HFFc6 (cell line): ENCODE data around the gene MFNG. TPM values are rescaled to one million over a fixed set of nuclear protein-coding genes. Genes with fewer than 3 reads are reported as not detected.

Source experiments
- DNase-seq: peaks from one replicate; pipeline ENCODE4 v3.0.0-alpha.2; 2018
- H3K27ac Mint-ChIP-seq: 2 replicates; pipeline ENCODE4 v1.8.0; 2020; ENCODE audit warnings: mild to moderate bottlenecking, mixed read lengths
- H3K27me3 Mint-ChIP-seq: 2 replicates; pipeline ENCODE4 v1.8.0; 2021; ENCODE audit warnings: mild to moderate bottlenecking, moderate library complexity, mixed read lengths; ENCODE audit not compliant: insufficient read depth
- H3K36me3 Mint-ChIP-seq: 2 replicates; pipeline ENCODE4 v1.8.0; 2021; ENCODE audit warnings: low read depth, mixed read lengths
- H3K4me1 Mint-ChIP-seq: 2 replicates; pipeline ENCODE4 v1.8.0; 2020; ENCODE audit warnings: low read depth, mixed read lengths
- H3K4me3 Mint-ChIP-seq: 2 replicates; pipeline ENCODE4 v1.8.0; 2020; ENCODE audit warnings: mild to moderate bottlenecking, moderate library complexity, mixed read lengths
- H3K9me3 Mint-ChIP-seq: 2 replicates; pipeline ENCODE4 v1.8.0; 2020; ENCODE audit warnings: mild to moderate bottlenecking, mixed read lengths
- CTCF ChIP-seq: fragments of 200-600 bp; sonication (generic); IDR thresholded peaks from 2 replicates; pipeline ENCODE4 v1.5.0; 2021; ENCODE audit warnings: antibody characterized with exemption, mild to moderate bottlenecking
- total RNA-seq, 6 experiments: library from RNA; stranded (reverse); fragmentation: NEBNext Ultra II Directional; extraction: Animal tissue kit (Norgen Biotek cat#: 25700); gene quantifications; 2 replicates in 1 of 6; 3 replicates in 5 of 6; pipeline ENCODE4 v1.2.3, GENCODE V29; 2021

Gene MFNG
- total RNA-seq, 6 experiments from 2014 or later = not detected

GRCh38 chr22:37515901-37516300 lies 29.7 kb upstream of the MFNG start:
- no peaks in the 10 kb centered on the region for H3K9me3 Mint-ChIP-seq

DNA sequence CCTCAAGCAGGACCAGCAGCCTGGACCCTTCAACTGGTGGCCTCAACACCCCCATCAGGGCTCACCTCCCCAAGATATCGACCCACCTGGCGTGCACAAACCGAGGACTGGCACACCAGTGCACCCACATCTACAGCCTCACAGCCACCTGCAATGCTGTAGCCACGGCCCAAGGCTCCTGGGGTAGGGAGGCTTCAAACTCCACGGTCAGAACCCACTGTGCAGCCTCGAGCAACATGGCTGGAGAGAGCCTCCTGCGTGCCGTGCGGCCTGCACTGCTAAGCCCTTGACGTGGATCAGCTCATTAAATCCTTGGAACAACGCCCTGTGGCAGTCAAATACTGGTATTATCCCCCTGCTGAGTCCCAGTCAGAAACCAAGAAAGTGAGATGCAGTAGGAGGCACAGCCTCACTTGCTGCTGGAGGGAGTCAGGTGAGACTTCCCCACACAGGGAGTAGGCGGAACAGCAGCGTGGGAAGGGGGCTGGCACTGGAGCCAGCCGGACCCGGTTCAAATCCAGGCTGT lies 28.4 kb upstream of the MFNG start:
- H3K27me3 Mint-ChIP-seq = peaks cover 3% of the 10 kb centered on the region
- no peak for TF ChIP-seq CTCF
- peaks cover 6% of the 10 kb centered on the region for H3K36me3 Mint-ChIP-seq
- H3K4me3 Mint-ChIP-seq = no peak overlapping the region
- H3K9me3 Mint-ChIP-seq = no peaks in the 10 kb centered on the region
- H3K27ac Mint-ChIP-seq = no peak overlapping the region
- H3K4me1 Mint-ChIP-seq = peaks cover 23% of the 10 kb centered on the region
- no peak for DNase-seq

More at GRCh38 chr22:37515901-37516300, 29.7 kb upstream of the MFNG start:
- peaks cover 6% of the 10 kb centered on the region for H3K36me3 Mint-ChIP-seq
- no peak overlapping the region for H3K27ac Mint-ChIP-seq
- no peak for DNase-seq
- peaks cover 5% of the 10 kb centered on the region for H3K27me3 Mint-ChIP-seq
- no peak overlapping the region for H3K4me3 Mint-ChIP-seq
- H3K4me1 Mint-ChIP-seq = peaks cover 23% of the 10 kb centered on the region
- TF ChIP-seq CTCF = no peak

- no peak for DNase-seq
- H3K4me1 Mint-ChIP-seq = peaks cover 16% of the 10 kb centered on the region
- H3K27me3 Mint-ChIP-seq = peaks cover 3% of the 10 kb centered on the region
- H3K36me3 Mint-ChIP-seq = peaks cover 6% of the 10 kb centered on the region
- no peak for TF ChIP-seq CTCF
- no peaks in the 10 kb centered on the region for H3K9me3 Mint-ChIP-seq
- no peak overlapping the region for H3K4me3 Mint-ChIP-seq
- H3K27ac Mint-ChIP-seq = no peak overlapping the region
Measured at GRCh38 chr22:37511395-37512104, 25.4 kb upstream of the MFNG start.

GRCh38 chr22:37510091-37510490 lies 23.9 kb upstream of the MFNG start:
- Mint-ChIP-seq H3K4me1 (peaks cover 16% of the 10 kb centered on the region), H3K36me3 (no peaks in the 10 kb centered on the region), H3K4me3 (no peak overlapping the region), H3K27ac (no peak overlapping the region), H3K27me3 (peaks cover 3% of the 10 kb centered on the region), H3K9me3 (no peaks in the 10 kb centered on the region)
- DNase-seq = no peak
- no peak for TF ChIP-seq CTCF

DNA sequence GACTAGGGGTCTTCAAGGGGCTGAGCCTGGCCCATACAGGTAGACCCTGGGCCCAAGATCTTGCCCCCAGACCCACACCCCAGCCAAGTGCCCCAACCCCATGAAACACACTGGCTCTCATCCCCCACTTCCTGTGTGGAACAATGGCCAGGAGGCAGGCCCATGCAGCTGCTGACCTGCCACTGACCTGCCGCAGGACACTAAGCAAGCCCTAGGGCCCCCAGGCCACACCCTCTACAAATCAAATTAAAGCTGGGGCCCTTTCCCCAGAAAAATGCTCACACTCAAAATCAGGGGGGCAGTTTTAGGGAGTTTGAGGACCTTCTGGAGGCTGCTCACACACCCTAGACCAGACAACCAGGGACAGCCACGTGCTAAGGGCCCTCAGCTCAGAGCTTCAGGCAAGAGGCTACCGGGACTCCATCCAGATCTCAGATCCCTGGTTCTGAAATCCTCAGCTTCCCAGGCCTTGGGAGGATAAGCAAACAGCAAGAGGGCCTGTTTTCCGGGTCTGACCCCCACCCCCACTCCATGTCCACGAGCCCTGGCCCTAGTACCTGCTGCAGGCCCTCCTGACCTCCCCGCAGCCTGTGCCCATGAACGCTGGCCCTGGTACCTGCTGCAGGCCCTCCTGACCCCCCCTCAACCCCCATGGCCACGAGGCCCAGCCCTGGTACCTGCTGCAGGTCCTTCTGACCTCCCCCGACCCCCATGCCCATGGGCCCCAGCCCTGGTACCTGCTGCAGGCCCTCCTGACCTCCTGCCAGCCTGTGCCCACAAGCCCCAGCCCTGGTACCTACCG lies 23.1 kb upstream of the MFNG start:
- no peak overlapping the region for H3K4me3 Mint-ChIP-seq
- DNase-seq = no peak
- peaks cover 4% of the 10 kb centered on the region; the same call in 1 of the 2 replicates for H3K36me3 Mint-ChIP-seq
- peaks cover 16% of the 10 kb centered on the region for H3K4me1 Mint-ChIP-seq
- H3K27me3 Mint-ChIP-seq = peaks cover 3% of the 10 kb centered on the region
- no peaks in the 10 kb centered on the region for H3K9me3 Mint-ChIP-seq
- no peak for TF ChIP-seq CTCF
- H3K27ac Mint-ChIP-seq = no peak overlapping the region
